GM20431 (cell line): Measurements from ENCODE around the gene TRPM3.

Experiments
- in situ Hi-C: fragments of 300-500 bp; cut with MseI, MboI; formaldehyde crosslinking; loops from one replicate; pipeline ENCODE4 v1.15.0; 2020; ENCODE audit warnings: low sequenced_read_pairs; ENCODE audit not compliant: unreplicated experiment

TRPM3 gene

DNA sequence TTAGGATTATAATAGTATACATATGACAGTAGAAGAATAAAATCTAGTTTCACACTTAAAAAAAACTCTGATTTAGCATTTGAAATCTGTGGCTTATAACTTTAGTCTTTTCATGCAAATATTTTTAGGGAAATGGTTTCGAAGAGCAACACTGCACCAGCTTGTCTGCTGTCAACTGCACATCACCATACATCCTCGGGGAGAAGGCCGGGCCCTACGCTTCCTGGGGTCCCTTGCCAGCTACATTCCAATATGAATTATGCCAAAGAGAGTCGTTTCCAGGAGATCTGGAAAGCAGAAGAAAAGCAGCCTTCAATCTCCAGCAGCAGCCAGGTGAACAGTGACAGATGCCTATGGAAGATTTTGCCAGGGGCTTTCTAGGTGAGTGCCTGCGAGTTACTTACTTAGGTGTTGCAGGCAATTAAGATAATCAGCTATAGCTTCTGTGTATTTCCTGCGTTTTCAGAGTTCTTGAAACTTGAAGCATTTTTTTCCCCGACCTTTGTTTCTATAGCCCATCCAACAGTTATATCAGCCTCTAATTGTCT lies 166.8 kb downstream of the TRPM3 start:
- in situ Hi-C loops = no loop called here

DNA sequence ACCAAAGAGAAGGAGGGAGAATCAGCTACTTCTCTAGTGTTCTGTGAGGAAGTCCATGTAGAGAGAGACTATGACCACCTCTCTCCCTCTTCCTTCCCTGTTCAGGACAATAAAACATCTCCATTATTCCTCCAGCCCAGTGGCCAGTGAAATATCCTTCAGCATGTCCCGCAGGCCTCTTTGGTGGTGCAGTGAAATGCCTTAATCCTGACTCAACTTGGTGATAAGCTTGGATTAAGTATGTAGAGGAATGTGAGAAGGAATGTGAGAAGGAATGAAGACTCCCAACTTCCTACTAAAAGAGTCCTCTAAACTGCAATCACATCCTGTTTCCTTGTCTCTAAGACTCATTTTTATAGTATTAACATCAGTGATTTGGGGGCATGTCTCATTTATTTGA lies 167.3 kb downstream of the TRPM3 start:
- in situ Hi-C loops = no loop called here

DNA sequence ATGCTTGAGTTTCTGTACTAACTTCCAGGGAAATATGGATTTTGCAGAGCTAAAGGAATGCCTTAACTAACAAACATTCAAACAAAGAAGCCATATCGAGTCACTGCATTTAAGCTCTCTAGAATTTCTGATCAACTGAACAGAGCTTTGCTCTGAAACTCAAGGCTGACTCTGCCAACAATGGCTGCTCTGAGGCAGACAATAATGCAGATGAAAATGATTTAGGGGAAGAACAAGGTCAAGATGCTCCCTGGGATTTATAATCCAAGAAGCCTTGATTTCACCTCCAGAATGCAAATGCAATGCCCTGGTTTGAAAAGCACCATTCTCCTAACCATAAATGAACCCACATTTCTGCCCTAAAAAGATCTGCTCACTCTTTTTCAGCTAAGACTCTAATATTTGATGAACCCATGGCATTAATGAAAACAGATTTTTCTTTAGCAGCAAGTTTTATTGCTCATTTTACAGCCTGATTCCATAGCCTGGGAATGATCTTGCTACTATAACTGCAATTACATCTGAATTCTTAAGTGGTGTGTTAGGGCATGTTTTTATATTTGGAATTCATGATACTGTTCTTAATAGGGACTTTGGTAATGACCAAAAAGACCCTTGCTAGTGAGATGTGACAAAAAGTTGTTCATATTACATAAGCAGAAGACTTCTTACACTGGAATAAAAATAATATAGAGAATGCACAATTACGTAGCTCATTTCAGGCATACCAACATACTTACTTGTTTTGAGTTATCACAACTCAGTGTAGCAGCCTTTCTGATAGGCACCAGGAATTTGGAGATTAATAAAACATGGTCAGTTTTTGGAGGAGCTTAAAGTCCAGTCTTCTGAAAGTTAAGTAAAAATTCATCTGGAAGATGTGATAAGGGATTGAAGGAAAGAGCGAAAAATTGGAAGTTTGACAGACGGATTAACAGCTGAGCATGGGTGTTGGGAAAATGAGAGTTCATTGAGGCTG lies 169.4 kb downstream of the TRPM3 start:
- in situ Hi-C loops = no loop called here

DNA sequence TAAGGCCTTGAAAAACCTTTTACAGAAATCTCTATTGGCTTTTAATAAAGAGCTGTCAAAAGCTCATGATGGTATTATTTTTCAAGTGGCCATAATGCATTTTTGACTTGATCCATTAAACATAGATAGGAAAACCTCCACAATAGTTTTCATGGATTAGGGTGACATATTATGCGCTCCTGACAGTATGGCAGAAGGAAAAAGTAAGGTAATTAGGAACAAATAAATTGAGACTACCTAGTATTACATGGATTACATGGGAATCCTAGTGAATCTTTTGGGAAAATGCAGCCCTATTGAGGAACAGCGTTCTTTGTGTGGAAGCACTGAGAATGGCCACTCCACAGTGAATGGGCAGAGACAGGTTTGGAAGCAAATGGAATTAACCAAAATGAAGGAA lies 171.2 kb downstream of the TRPM3 start:
- in situ Hi-C loops = no loop called here

DNA sequence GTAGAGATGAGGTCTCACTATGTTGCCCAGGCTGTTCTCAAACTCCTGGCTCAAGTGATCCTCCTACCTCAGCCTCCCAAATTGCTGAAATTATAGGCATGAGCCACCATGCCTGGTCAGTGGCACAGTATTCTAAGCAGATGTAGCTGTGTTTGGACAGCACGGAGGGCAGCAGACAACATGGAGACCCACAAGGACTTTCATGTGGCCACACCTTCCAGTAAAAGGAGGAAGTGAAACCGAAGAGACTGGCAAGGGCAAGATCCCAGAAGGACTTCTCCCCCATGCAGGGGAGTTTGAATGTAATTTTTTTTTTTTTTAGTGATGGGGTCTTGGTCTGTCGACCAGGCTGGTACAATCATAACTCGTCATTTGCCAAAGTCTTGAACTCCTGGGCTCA lies 172.2 kb downstream of the TRPM3 start:
- in situ Hi-C loops = loop anchor here (10.0 kb wide), 1 partner anchor 56 kb away; no protein-coding TSS in a partner anchor

DNA sequence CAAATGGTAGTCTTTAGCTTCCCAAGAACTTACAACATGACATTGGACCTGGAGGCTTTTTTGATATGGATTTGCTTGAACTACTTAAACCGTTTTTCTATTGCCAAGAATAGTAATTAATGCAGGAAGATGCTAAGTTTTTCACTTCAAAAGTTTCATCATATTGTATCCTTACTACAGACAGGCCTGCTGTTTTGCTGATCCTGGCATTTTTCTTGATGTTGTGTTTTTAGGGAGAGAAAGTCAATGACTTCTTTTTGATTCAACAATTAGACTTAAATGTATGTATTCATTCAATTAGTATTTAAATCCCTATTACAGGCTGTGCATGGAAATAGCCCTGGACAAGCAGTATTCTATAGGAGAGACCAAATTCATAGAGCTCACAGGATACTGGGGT lies 172.7 kb downstream of the TRPM3 start:
- in situ Hi-C loops = loop anchor here (10.0 kb wide), 1 partner anchor 56 kb away; no protein-coding TSS in a partner anchor

DNA sequence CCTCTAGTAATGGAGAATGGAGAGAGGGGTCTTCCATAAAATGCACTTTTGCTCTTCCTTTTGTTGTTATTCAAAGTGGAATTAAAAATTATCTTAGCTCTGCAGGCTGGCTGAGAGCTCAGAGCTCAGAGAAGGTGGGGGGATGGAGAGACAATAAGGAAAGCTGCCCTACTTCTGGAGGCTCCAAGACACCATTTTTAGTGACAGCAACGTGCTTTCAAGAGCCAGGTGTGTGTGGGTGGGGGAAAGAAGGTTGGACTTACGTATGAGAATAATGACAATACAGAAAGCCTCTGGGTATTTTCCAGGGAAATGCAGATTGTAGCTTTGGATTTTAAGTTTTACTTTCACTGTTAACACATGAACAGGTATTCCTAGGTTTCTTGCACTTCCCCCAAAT lies 173.9 kb downstream of the TRPM3 start:
- in situ Hi-C loops = loop anchor here (10.0 kb wide), 1 partner anchor 57 kb away; no protein-coding TSS in a partner anchor

DNA sequence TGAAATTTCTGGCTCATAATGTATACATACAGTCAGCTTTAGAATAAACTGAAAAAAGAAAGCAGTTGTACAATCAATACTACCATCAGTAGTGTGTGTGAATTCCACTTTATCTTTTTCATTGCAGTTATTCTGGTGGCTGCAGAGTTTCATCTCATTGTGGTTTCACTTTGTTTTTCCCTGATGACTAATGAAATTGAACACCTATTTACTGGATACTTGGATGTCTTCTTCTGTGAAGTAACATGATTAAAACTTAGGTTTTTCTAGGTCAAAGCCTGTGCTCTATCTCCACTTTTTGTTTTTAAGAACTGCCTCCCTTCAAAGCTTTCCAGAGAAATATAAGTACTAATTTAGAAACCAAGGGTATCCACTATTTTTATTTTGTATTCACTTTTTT lies 174.3 kb downstream of the TRPM3 start:
- in situ Hi-C loops = loop anchor here (10.0 kb wide), 1 partner anchor 58 kb away; no protein-coding TSS in a partner anchor

DNA sequence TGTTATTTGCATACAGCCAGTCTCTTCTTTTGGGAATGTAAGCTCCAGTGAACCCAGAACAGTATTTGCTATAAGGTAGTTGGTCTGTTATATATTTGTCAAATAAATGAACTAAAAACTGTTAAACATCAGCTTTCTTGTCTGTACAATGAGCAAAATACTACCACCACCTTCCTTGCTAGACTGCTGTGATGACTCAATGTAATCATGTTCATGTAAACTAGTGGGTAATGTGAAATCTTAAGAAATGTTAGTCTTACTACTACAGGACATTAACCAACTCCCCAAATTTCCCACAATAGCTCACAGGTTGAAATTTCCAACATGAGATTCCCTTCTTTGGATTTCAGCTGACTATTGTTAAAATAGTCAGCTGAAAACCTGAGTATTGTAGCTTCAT lies 176.1 kb downstream of the TRPM3 start:
- in situ Hi-C loops = loop anchor here (10.0 kb wide), 1 partner anchor 60 kb away; no protein-coding TSS in a partner anchor

DNA sequence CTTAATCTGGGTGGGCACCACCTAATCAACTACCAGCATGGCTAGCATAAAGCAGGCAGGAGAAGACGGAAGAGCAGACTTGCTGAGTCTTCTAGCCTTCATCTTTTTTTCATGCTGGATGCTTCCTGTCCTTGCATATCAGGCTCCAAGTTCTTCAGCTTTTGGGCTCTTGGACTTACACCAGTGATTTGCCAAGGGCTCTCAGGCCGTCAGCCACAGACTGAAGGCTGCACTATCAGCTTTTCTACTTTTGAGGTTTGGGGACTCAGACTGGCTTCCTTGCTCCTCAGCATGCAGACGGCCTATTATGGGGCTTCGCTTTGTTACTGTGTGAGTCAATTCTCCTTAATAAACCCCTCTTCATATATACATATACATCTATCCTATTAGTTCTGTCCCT lies 180.2 kb downstream of the TRPM3 start:
- in situ Hi-C loops = loop anchor here (10.0 kb wide), 1 partner anchor 64 kb away; no protein-coding TSS in a partner anchor

DNA sequence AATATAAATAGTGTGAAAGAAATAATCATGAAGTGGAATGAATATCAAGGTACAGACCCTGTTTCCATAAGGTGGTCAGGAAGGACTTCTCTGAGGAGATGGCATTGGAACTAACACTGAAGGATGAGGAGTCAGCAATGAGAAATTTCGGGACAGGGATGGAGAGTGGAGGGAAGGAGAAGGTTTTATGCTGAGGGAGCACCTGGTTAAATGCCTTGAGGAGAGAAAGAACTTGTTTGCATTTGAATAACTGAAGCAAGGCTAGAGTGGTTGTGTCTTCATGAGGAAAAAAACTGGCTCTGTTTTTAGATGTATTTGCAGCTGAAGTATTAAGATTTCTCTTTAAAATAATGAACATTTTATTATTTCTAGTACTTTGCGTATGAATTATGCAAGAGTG lies 180.8 kb downstream of the TRPM3 start:
- in situ Hi-C loops = loop anchor here (10.0 kb wide), 1 partner anchor 64 kb away; no protein-coding TSS in a partner anchor

DNA sequence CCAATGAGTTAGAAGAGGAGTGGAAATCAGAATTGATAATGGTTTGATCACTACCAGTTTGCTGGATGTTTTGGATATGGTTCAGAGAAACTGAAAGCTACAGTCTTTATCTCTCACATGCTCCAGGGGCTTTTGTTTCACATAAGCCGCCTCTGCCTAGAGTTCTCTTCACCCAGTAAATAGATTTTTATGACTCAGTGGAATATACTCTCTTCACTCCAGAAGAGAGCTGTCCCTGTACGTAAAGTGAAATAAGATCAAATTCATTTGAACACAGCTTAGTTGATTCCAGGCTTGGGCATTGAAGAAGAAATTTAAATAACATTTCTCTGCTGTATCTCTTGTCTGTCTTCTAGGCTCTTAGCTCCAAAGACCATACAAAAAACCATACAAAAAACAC lies 184.9 kb downstream of the TRPM3 start:
- in situ Hi-C loops = no loop called here

DNA sequence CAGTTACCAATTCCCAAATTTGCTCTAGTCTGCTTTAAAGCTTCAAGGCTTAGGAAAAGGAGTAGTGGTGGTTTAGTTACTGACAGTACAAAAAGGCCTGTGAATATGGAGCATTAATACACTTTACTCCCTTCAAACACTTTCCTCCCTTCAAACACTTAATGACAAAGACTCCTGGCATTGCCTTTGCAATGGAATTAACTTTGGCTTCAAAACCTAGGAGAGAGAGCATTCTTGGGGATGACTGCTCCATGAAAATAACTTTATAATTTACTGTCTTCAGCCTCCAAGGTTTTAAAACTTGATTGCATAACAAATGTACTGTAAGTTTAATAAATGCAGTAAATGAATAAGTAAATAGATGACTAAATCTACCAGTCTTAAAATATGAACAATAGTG lies 185.6 kb downstream of the TRPM3 start:
- in situ Hi-C loops = no loop called here

DNA sequence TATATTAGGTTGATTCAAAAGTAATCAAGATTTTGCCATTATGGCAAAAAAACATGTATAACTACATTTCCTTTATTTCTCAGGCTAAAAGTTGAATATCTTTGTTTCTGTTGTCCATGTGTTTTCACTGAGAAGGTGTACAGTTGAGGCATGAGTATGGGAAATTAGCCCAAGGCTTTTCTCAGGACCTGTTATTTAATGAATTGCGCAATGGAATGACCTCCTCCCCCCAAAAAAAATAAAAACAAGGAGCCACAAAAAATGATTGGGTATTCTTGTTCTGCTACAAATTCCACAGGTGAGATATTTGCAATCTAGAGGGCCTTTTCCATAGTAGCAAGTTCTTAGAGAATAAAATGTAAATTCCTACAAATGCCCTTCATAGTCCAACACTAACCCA lies 186.8 kb downstream of the TRPM3 start:
- in situ Hi-C loops = no loop called here

DNA sequence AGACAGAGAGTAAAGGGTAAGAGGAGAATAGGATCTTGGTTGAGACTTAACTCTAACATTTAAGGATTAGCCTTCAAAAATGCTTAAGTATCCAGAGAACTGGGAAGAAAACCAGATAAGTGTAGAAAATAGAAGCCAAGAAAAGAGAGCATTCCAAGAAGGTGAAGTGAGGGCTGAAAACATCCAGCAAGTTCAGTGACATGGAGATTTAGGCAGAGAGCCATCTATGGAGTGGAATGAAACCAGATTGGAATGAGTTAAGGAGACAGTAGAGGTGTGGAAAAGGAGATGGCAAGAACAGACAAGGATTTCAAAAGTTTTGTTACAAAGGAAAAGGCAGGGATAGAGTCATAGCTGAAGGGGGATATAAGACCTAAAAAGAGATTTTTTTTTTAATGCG lies 188.1 kb downstream of the TRPM3 start:
- in situ Hi-C loops = no loop called here

DNA sequence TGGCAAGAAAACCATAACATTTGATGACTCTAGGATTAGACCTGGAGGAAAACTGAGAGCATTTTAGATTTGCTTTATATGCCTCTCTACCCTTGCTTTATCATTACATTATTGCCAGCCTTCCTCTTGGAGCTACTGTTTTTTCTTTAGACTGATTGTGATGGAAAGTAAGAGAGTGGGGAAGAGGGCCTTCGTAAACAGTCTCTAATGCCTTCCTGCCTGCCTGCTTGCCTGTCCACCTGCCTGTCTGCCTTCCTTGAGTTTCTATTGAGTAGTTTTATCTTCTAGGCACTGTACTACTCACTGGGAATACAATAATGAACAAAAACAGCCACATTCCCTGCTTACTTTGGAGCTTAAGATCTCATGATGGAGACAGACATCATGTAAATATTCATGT lies 189.3 kb downstream of the TRPM3 start:
- in situ Hi-C loops = no loop called here

DNA sequence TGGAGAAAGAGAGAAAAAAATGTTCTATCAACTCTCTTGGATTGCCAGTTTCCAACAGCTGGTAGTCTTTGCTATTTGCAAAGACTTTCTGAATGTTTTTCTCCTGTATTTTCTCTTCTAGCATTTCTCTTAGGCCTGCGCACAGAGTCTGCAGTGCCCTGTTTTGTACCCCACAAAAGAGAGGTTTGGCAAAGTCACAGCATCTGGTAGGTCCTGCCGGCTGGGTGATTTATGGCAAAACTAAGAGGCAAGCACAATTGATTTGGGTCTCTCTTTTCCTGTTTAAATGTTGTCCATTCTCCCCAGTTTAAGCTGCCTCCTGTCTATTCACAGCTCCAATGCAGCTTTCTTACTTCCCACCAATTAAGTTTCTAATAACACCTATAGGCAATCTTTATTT lies 193.9 kb downstream of the TRPM3 start:
- in situ Hi-C loops = no loop called here

DNA sequence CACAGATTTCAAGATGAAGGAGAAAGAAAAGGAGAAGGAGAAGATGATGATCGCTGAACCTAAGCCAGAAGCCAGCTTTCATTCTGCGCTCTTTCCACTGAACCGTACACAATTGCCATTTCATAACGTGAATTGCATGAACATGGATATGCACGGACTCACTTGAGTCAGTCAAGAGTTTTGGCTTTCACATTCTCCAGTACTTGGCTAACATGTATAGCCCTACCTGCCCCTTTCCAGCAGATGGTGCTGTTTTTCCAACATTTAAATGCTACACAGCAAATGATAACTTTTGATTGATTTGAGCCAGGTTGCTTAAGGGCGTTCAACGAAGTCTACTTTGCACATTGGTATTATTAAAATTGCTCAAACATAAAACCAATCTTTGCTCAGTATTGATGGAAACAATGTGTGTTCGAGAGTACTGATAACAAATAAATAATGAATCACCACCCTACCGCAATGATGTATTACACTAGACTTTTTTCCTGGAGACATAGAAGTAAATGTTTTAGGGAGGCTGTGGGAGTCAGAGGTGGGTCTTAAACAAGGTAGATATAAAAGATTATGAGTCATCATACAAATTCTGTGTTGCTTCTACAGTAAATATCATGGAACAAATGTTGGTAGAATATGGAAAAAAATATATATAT lies 196.4 kb downstream of the TRPM3 start:
- in situ Hi-C loops = no loop called here

DNA sequence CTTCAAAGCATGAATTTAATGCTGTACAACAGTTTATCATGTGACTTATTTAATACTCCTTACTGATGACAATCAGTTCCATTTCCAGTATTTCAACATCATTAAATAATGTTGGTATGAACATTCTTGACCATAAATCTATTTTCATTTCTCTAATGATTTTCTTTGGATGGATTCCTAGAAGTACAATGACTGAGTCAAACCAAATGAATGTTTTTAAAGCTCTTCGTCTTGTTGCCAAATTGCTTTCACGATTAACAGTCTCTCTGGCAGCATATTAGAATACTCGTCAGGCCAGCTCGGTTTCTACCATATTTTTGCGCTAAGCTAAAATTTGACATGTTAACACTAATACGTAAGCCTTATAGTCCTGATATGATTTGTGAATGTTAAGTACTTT lies 197.0 kb downstream of the TRPM3 start:
- in situ Hi-C loops = no loop called here

DNA sequence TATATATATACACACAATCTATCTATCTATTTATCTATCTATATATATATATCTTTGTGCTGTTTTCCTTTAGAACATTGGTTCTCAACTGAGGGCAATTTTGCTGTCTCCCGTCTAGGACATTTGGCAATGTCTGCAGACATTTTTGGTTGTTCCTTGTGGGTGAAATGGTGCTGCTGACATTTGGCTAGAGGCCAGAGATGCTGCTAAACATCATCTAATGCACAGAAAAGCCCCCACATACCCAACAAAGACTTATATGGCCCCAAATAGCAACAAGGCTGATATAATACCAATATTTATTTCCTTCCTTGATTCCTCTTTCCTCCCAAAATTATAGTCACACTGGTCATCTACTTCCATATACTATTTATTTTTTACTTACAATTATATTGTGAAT lies 197.5 kb downstream of the TRPM3 start:
- in situ Hi-C loops = no loop called here

DNA sequence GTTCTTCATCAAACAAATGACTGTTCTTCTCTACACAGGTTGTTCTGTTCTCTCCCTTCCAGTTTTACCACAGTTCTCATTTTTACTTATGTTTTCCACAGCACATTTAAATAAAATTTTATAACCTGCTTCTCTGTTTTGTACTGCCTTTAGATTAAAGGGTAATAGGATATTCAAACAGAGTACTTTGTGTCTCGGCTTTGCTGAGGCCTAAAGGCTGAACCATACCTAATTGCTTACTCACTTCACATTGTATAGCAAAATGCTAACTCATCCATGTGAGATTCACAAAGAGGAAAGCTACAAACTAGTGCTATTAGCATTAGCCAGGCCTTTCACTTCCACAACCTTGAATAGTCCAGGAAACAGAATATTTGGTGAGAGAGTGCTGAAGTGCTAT lies 200.3 kb downstream of the TRPM3 start:
- in situ Hi-C loops = no loop called here
